ENCODE results near the gene RNASE8.
"Not testable (repeated sequence)": the region's sequence is repeated elsewhere in the genome, so short reads cannot be mapped to it uniquely, and the experiment has no call there.

RNASE8 gene

GRCh38 chr14:21057803-21058675 lies at the start of gene RNASE8:
Gene RNASE8 (plus strand): TSS chr14:21057822. CDS start chr14:21057893, 71 bp downstream.
- no peak for DNase-seq

GRCh38 chr14:21009721-21010120 lies 47.9 kb upstream of the RNASE8 start:
- not testable (repeated sequence) for DNase-seq

GRCh38 chr14:21011136-21011535 lies 46.5 kb upstream of the RNASE8 start:
- no peak for DNase-seq

- peak; percentile 82 for DNase-seq
Measured at GRCh38 chr14:21014761-21015190, 42.8 kb upstream of the RNASE8 start.

GRCh38 chr14:21015312-21015711 lies 42.3 kb upstream of the RNASE8 start:
- no peak for DNase-seq

GRCh38 chr14:21016413-21017190 lies 41.0 kb upstream of the RNASE8 start:
- no peak for DNase-seq

GRCh38 chr14:21017528-21018245 lies 39.9 kb upstream of the RNASE8 start:
- DNase-seq, result no peak

GRCh38 chr14:21018286-21018685 lies 39.3 kb upstream of the RNASE8 start:
- no peak for DNase-seq

GRCh38 chr14:21018781-21019180 lies 38.8 kb upstream of the RNASE8 start:
- no peak for DNase-seq

GRCh38 chr14:21019366-21019765 lies 38.3 kb upstream of the RNASE8 start:
- DNase-seq, result no peak

GRCh38 chr14:21020977-21021545 lies 36.6 kb upstream of the RNASE8 start:
- DNase-seq, result no peak

- no peak for DNase-seq
Measured at GRCh38 chr14:21022686-21023085, 34.9 kb upstream of the RNASE8 start.

GRCh38 chr14:21023174-21023573 lies 34.4 kb upstream of the RNASE8 start:
- DNase-seq, result no peak

- no peak for DNase-seq
Measured at GRCh38 chr14:21023817-21024584, 33.6 kb upstream of the RNASE8 start.

GRCh38 chr14:21024585-21025370 lies 32.8 kb upstream of the RNASE8 start, which contains the start of gene NDRG2:
Gene NDRG2 (minus strand): TSS chr14:21025061. CDS start chr14:21023315, 1,746 bp downstream.
- peak; percentile 76 for DNase-seq

GRCh38 chr14:21025371-21026273 lies 32.0 kb upstream of the RNASE8 start:
- no peak for DNase-seq

GRCh38 chr14:21026274-21026987 lies 31.2 kb upstream of the RNASE8 start:
- DNase-seq, result no peak

- DNase-seq, result no peak
Measured at GRCh38 chr14:21026988-21027315, 30.7 kb upstream of the RNASE8 start.

GRCh38 chr14:21029917-21030316 lies 27.7 kb upstream of the RNASE8 start, which contains the start of gene TPPP2:
Gene TPPP2 (plus strand): TSS chr14:21030217. CDS start chr14:21030582, 365 bp downstream.
- DNase-seq, result no peak
